ENCODE results near the gene ALDOB.

GRCh38 chr9:101449071-101449721 is 13.6 kb upstream of the ALDOB start:
- TF ChIP-seq POLR2AphosphoS5 (IDR thresholded peaks at IDR 0.05; ENCODE audit: insufficient read depth, low read depth, low read length) (no peak), JUN (IDR thresholded peaks at IDR 0.05; ENCODE audit: borderline replicate concordance, insufficient read depth, insufficient read length, low read depth) (no peak)
